IMR-90 (cell line): Measurements from ENCODE around the gene MRPS18A.

Source experiments
- BHLHE40 ChIP-seq: fragments of 150-350 bp; IDR thresholded peaks from 2 replicates; pipeline ENCODE4 v1.6.1; 2016; ENCODE audit warnings: mild to moderate bottlenecking, low read depth, low read length
- CHD1 ChIP-seq: IDR thresholded peaks from 2 replicates; pipeline ENCODE4 v1.6.1; 2012; ENCODE audit warnings: low read depth, low read length, improper control_type of control experiment
- FOS ChIP-seq: fragments of 150-350 bp; IDR thresholded peaks from 2 replicates; pipeline ENCODE4 v1.6.1; 2016; ENCODE audit warnings: low read depth, low read length
- MAZ ChIP-seq: IDR thresholded peaks from 2 replicates; pipeline ENCODE4 v1.6.1; 2012; ENCODE audit warnings: low read depth, mild to moderate bottlenecking, low read length, improper control_type of control experiment, moderate library complexity, borderline replicate concordance
- POLR2A ChIP-seq: IDR thresholded peaks from 2 replicates; pipeline ENCODE4 v1.6.1; 2012; ENCODE audit warnings: mild to moderate bottlenecking, low read depth, low read length
- RCOR1 ChIP-seq: IDR thresholded peaks from 2 replicates; pipeline ENCODE4 v1.6.1; 2012; ENCODE audit warnings: mild to moderate bottlenecking, low read length, improper control_type of control experiment; ENCODE audit not compliant: insufficient replicate concordance
- RFX5 ChIP-seq: IDR thresholded peaks from 2 replicates; pipeline ENCODE4 v1.8.0; 2012; ENCODE audit warnings: low read depth, mild to moderate bottlenecking, low read length, moderate library complexity
- SMC3 ChIP-seq: fragments of 150-350 bp; IDR thresholded peaks from 2 replicates; pipeline ENCODE4 v1.6.1; 2016; ENCODE audit warnings: low read depth, mild to moderate bottlenecking, antibody characterized with exemption, low read length, moderate library complexity
- TF ChIP-seq, protein P1 (sequence below): fragments of 150-350 bp; IDR thresholded peaks from 2 replicates; pipeline ENCODE4 v1.6.1; 2016; ENCODE audit warnings: low read depth, mild to moderate bottlenecking, low read length, moderate library complexity, borderline replicate concordance
- TF ChIP-seq, protein P2 (sequence below): conservative IDR thresholded peaks from 2 replicates; pipeline ENCODE4 v1.5.1; 2012; ENCODE audit warnings: mild to moderate bottlenecking, low read depth, low read length, improper control_type of control experiment
- TF ChIP-seq, protein P3 (sequence below): fragments of 150-350 bp; IDR thresholded peaks from 2 replicates; pipeline ENCODE4 v1.6.1; 2017; ENCODE audit warnings: mild to moderate bottlenecking, antibody characterized with exemption, low read length, low read depth

DNA sequence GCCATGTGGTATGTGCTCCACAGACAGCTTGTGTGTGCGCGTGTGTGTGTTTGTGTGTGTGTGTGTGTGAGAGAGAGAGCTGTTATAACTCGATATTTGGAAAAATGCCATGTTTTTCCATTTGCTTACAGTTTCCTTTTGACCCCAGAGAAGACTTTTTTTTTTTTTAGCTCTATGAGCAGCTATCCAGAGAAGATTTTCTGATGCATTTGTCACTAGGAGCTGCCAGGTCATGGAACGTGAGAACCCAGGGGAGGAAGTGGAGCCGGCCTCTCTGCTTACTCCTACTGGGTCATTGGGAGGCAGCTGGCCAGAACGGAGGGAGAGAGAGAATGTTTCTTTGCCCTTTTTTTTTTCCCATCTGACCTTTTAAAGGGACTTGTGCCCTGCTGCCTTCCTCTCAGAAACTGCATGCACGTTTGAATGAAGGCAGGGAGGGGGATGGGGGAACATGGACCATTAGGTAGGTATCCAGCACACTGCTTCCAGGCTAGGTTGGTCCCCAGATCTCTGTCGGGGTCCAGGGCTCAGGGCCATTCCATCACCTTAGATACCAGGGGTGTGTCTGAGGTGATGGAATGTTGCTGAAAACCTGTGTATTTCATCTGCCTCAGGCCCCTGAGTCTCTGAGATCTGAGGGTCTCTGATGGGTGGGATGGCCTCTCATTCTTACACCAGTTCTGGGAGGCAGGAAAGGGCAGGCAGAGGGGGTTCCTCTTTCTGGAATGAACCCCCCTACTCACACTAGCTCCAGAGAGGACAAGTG, 11.2 kb upstream of the MRPS18A start:
- TF ChIP-seq, protein P1, sequence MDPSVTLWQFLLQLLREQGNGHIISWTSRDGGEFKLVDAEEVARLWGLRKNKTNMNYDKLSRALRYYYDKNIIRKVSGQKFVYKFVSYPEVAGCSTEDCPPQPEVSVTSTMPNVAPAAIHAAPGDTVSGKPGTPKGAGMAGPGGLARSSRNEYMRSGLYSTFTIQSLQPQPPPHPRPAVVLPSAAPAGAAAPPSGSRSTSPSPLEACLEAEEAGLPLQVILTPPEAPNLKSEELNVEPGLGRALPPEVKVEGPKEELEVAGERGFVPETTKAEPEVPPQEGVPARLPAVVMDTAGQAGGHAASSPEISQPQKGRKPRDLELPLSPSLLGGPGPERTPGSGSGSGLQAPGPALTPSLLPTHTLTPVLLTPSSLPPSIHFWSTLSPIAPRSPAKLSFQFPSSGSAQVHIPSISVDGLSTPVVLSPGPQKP, result no peak
- TF ChIP-seq, protein P2, sequence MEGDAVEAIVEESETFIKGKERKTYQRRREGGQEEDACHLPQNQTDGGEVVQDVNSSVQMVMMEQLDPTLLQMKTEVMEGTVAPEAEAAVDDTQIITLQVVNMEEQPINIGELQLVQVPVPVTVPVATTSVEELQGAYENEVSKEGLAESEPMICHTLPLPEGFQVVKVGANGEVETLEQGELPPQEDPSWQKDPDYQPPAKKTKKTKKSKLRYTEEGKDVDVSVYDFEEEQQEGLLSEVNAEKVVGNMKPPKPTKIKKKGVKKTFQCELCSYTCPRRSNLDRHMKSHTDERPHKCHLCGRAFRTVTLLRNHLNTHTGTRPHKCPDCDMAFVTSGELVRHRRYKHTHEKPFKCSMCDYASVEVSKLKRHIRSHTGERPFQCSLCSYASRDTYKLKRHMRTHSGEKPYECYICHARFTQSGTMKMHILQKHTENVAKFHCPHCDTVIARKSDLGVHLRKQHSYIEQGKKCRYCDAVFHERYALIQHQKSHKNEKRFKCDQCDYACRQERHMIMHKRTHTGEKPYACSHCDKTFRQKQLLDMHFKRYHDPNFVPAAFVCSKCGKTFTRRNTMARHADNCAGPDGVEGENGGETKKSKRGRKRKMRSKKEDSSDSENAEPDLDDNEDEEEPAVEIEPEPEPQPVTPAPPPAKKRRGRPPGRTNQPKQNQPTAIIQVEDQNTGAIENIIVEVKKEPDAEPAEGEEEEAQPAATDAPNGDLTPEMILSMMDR, result no peak
- TF ChIP-seq, protein P3, sequence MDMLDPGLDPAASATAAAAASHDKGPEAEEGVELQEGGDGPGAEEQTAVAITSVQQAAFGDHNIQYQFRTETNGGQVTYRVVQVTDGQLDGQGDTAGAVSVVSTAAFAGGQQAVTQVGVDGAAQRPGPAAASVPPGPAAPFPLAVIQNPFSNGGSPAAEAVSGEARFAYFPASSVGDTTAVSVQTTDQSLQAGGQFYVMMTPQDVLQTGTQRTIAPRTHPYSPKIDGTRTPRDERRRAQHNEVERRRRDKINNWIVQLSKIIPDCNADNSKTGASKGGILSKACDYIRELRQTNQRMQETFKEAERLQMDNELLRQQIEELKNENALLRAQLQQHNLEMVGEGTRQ, result no peak
- TF ChIP-seq POLR2A (no peak), RFX5 (no peak), RCOR1 (no peak), BHLHE40 (peak; percentile 72), CHD1 (no peak), MAZ (no peak), FOS (no peak), SMC3 (no peak)
